Mucosa of rectum (tissue), 2 donors: ENCODE data around the gene NSD2.

Experiments
- H3K27ac ChIP-seq, 2 donors: one replicate each; pipeline ENCODE4 v1.7.0; 2013; ENCODE audit warnings: inconsistent platforms in 2 of 2, low read depth in 2 of 2, low read length in 2 of 2
- H3K27me3 ChIP-seq, 2 donors: one replicate each; pipeline ENCODE4 v1.7.0; 2013; ENCODE audit warnings: low read length in 2 of 2; ENCODE audit not compliant: control insufficient read depth in 2 of 2, insufficient read depth in 2 of 2
- H3K36me3 ChIP-seq, 2 donors: one replicate each; pipeline ENCODE4 v1.7.0; 2013; ENCODE audit warnings: low read length in 2 of 2; ENCODE audit not compliant: control insufficient read depth in 2 of 2, insufficient read depth in 2 of 2
- H3K4me1 ChIP-seq, 2 donors: one replicate each; pipeline ENCODE4 v1.7.0; 2013; ENCODE audit warnings: low read length in 2 of 2, mild to moderate bottlenecking in 1 of 2; ENCODE audit not compliant: control insufficient read depth in 2 of 2, insufficient read depth in 2 of 2
- H3K4me3 ChIP-seq, 2 donors: one replicate each; pipeline ENCODE4 v1.7.0; 2013; ENCODE audit warnings: low read length in 2 of 2
- H3K9ac ChIP-seq, 2 donors: one replicate each; pipeline ENCODE4 v1.7.0; 2013; ENCODE audit warnings: low read length in 2 of 2, low read depth in 1 of 2, mild to moderate bottlenecking in 1 of 2
- H3K9me3 ChIP-seq, 2 donors: one replicate each; pipeline ENCODE4 v1.7.0; 2013; ENCODE audit warnings: low read length in 2 of 2; ENCODE audit not compliant: control insufficient read depth in 2 of 2
- donor health status: healthy.
- donor health status: Normal muscosa, but diverticular disease.

NSD2 gene

GRCh38 chr4:1953335-1953734 lies 82.1 kb downstream of the NSD2 start:
- Histone ChIP-seq H3K4me3 (no peak overlapping the region), H3K27me3 (no peaks in the 10 kb centered on the region), H3K4me1 (no peaks in the 10 kb centered on the region), H3K9me3 (no peaks in the 10 kb centered on the region), H3K9ac (no peak overlapping the region), H3K27ac (no peak overlapping the region), H3K36me3 (peaks cover 39 to 59% of the 10 kb centered on the region in 2 donors)

GRCh38 chr4:1956631-1957030 lies 85.4 kb downstream of the NSD2 start:
- no peak overlapping the region for H3K27ac ChIP-seq
- no peaks in the 10 kb centered on the region for H3K4me1 ChIP-seq
- peaks cover 64 to 75% of the 10 kb centered on the region in 2 donors for H3K36me3 ChIP-seq
- H3K4me3 ChIP-seq: no peak overlapping the region
- H3K27me3 ChIP-seq: no peaks in the 10 kb centered on the region
- no peaks in the 10 kb centered on the region for H3K9me3 ChIP-seq
- H3K9ac ChIP-seq: no peak overlapping the region

- Histone ChIP-seq H3K27me3 (no peaks in the 10 kb centered on the region), H3K9me3 (no peaks in the 10 kb centered on the region), H3K27ac (no peak overlapping the region), H3K9ac (no peak overlapping the region), H3K36me3 (peaks cover 62 to 72% of the 10 kb centered on the region in 2 donors), H3K4me3 (no peak overlapping the region), H3K4me1 (no peaks in the 10 kb centered on the region)
Observed at GRCh38 chr4:1958276-1959103, 87.3 kb downstream of the NSD2 start.

GRCh38 chr4:1959104-1959384 lies 87.9 kb downstream of the NSD2 start:
- Histone ChIP-seq H3K9me3 (no peaks in the 10 kb centered on the region), H3K27ac (no peak overlapping the region), H3K36me3 (peaks cover 62 to 75% of the 10 kb centered on the region in 2 donors), H3K4me1 (no peaks in the 10 kb centered on the region), H3K4me3 (no peak overlapping the region), H3K9ac (no peak overlapping the region), H3K27me3 (no peaks in the 10 kb centered on the region)

- H3K36me3 ChIP-seq: peaks cover 54 to 73% of the 10 kb centered on the region in 2 donors
- H3K9ac ChIP-seq: no peak overlapping the region
Observed at GRCh38 chr4:1960170-1960825, 89.1 kb downstream of the NSD2 start.

GRCh38 chr4:1961038-1961437 lies 89.8 kb downstream of the NSD2 start:
- Histone ChIP-seq H3K9me3 (no peaks in the 10 kb centered on the region), H3K4me1 (no peaks in the 10 kb centered on the region), H3K27ac (no peak overlapping the region), H3K36me3 (peaks cover 50 to 68% of the 10 kb centered on the region in 2 donors), H3K27me3 (no peaks in the 10 kb centered on the region), H3K9ac (no peak overlapping the region), H3K4me3 (no peak overlapping the region)

More at GRCh38 chr4:1960170-1960825, 89.1 kb downstream of the NSD2 start:
- H3K4me3 ChIP-seq: no peak overlapping the region
- H3K27me3 ChIP-seq: no peaks in the 10 kb centered on the region
- no peaks in the 10 kb centered on the region for H3K9me3 ChIP-seq
- no peaks in the 10 kb centered on the region for H3K4me1 ChIP-seq
- no peak overlapping the region for H3K27ac ChIP-seq

- no peaks in the 10 kb centered on the region for H3K9me3 ChIP-seq
- H3K4me1 ChIP-seq: no peaks in the 10 kb centered on the region
- no peak overlapping the region for H3K9ac ChIP-seq
- peaks cover 47 to 62% of the 10 kb centered on the region in 2 donors for H3K36me3 ChIP-seq
- no peak overlapping the region for H3K4me3 ChIP-seq
- H3K27ac ChIP-seq: no peak overlapping the region
- H3K27me3 ChIP-seq: no peaks in the 10 kb centered on the region
Observed at GRCh38 chr4:1961563-1961962, 90.4 kb downstream of the NSD2 start.

GRCh38 chr4:1962980-1963379 lies 91.8 kb downstream of the NSD2 start:
- H3K36me3 ChIP-seq: peaks cover 44 to 59% of the 10 kb centered on the region in 2 donors
- no peak overlapping the region for H3K27ac ChIP-seq
- H3K4me1 ChIP-seq: no peaks in the 10 kb centered on the region
- H3K4me3 ChIP-seq: no peak overlapping the region
- H3K9me3 ChIP-seq: no peaks in the 10 kb centered on the region
- H3K27me3 ChIP-seq: no peaks in the 10 kb centered on the region
- H3K9ac ChIP-seq: no peak overlapping the region

- H3K9ac ChIP-seq: no peak overlapping the region
- H3K27ac ChIP-seq: no peak overlapping the region
- H3K36me3 ChIP-seq: peaks cover 39 to 48% of the 10 kb centered on the region in 2 donors
- no peaks in the 10 kb centered on the region for H3K4me1 ChIP-seq
- H3K9me3 ChIP-seq: no peaks in the 10 kb centered on the region
- H3K27me3 ChIP-seq: no peaks in the 10 kb centered on the region
- H3K4me3 ChIP-seq: no peak overlapping the region
Observed at GRCh38 chr4:1964443-1964842, 93.2 kb downstream of the NSD2 start.

- no peak overlapping the region for H3K9ac ChIP-seq
Observed at GRCh38 chr4:1964971-1965370, 93.8 kb downstream of the NSD2 start.

More at GRCh38 chr4:1964971-1965370, 93.8 kb downstream of the NSD2 start:
- no peaks in the 10 kb centered on the region for H3K4me1 ChIP-seq
- peaks cover 36 to 48% of the 10 kb centered on the region in 2 donors for H3K36me3 ChIP-seq
- H3K27me3 ChIP-seq: no peaks in the 10 kb centered on the region
- H3K9me3 ChIP-seq: no peaks in the 10 kb centered on the region
- no peak overlapping the region for H3K27ac ChIP-seq
- no peak overlapping the region for H3K4me3 ChIP-seq
